ENCODE results near the gene TPMT.

- no peak for TF ChIP-seq CTCF (IDR thresholded peaks at IDR 0.05)
- no peak for TF ChIP-seq POLR2A (IDR thresholded peaks at IDR 0.05)
These were observed 19.7 kb downstream of the TPMT start for GRCh38 chr6:18135171-18135570.
